Measurements from ENCODE around the gene USP5. TPM values are rescaled to one million over a fixed set of nuclear protein-coding genes. Genes with fewer than 3 reads are reported as not detected.

Gene USP5
- total RNA-seq, 1 donor, result 77.1 TPM

DNA sequence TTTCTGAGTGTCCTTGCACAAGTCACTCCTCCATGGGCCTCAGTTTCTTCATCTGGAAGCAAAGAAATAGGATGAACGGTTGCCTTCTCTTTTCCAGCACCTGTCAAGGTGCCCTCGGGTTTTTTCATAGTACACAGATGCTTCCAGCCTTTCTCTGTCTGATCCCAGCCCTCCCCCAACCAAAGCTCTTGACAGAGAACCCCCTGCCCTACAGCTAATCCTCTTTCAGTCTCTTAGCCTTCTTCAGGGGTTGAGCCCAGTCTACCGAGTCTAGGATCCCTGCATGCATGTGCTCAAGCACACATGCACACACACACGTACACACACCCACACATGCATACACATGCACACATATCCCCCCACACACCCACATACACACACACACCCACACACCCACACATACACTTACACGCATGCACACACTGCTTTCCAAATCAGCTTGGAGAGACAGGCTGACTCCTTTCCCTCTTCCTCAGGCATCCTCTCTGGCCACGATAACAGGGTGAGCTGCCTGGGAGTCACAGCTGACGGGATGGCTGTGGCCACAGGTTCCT lies 5.6 kb upstream of the USP5 start:
- no peak for DNase-seq (ENCODE audit: insufficient read length, low spot score, missing footprints)
- H2AFZ ChIP-seq (ENCODE audit: low read length), result no peak overlapping the region
- no peak for TF ChIP-seq CTCF (IDR thresholded peaks at IDR 0.05; ENCODE audit: extremely low read depth, low read depth, low read length)
- H3K27me3 ChIP-seq (ENCODE audit: insufficient read depth, low read length), result no peaks in the 10 kb centered on the region
- no peak overlapping the region for H3K27ac ChIP-seq (ENCODE audit: low read depth, low read length)
- no peaks in the 10 kb centered on the region for H3K9me3 ChIP-seq (ENCODE audit: low read depth, low read length)
- H4K20me1 ChIP-seq (ENCODE audit: insufficient read depth, low read length), result peaks cover 3% of the 10 kb centered on the region
- no peak overlapping the region for H3K4me3 ChIP-seq (ENCODE audit: insufficient read depth, low read length)
- no peak overlapping the region for H3K4me2 ChIP-seq (ENCODE audit: insufficient read depth, low read length)
- peaks cover 9% of the 10 kb centered on the region for H3K4me1 ChIP-seq (ENCODE audit: insufficient read depth, low read length)
- peaks cover 80% of the 10 kb centered on the region for H3K36me3 ChIP-seq (ENCODE audit: insufficient read depth, low read length)
- peaks cover 36% of the 10 kb centered on the region for H3K79me2 ChIP-seq (ENCODE audit: insufficient read depth, low read length)

- no peak overlapping the region for H3K4me2 ChIP-seq (ENCODE audit: insufficient read depth, low read length)
- no peak for TF ChIP-seq CTCF (IDR thresholded peaks at IDR 0.05; ENCODE audit: extremely low read depth, low read depth, low read length)
- peaks cover 69% of the 10 kb centered on the region for H3K36me3 ChIP-seq (ENCODE audit: insufficient read depth, low read length)
- peaks cover 36% of the 10 kb centered on the region for H3K79me2 ChIP-seq (ENCODE audit: insufficient read depth, low read length)
- no peaks in the 10 kb centered on the region for H3K9me3 ChIP-seq (ENCODE audit: low read depth, low read length)
- H3K27me3 ChIP-seq (ENCODE audit: insufficient read depth, low read length), result no peaks in the 10 kb centered on the region
- no peak overlapping the region for H3K4me3 ChIP-seq (ENCODE audit: insufficient read depth, low read length)
- H3K4me1 ChIP-seq (ENCODE audit: insufficient read depth, low read length), result peaks cover 11% of the 10 kb centered on the region
- no peak for DNase-seq (ENCODE audit: insufficient read length, low spot score, missing footprints)
- no peak overlapping the region for H2AFZ ChIP-seq (ENCODE audit: low read length)
- H4K20me1 ChIP-seq (ENCODE audit: insufficient read depth, low read length), result peaks cover 3% of the 10 kb centered on the region
- H3K27ac ChIP-seq (ENCODE audit: low read depth, low read length), result no peak overlapping the region
Measured at GRCh38 chr12:6847676-6848075, 4.3 kb upstream of the USP5 start.

GRCh38 chr12:6849427-6849826 lies 2.5 kb upstream of the USP5 start:
- Histone ChIP-seq H4K20me1 (ENCODE audit: insufficient read depth, low read length) (peaks cover 3% of the 10 kb centered on the region), H3K4me3 (ENCODE audit: insufficient read depth, low read length) (no peak overlapping the region), H2AFZ (ENCODE audit: low read length) (no peak overlapping the region), H3K36me3 (ENCODE audit: insufficient read depth, low read length) (peaks cover 56% of the 10 kb centered on the region), H3K4me2 (ENCODE audit: insufficient read depth, low read length) (peak overlapping the region; percentile 99), H3K27ac (ENCODE audit: low read depth, low read length) (no peak overlapping the region), H3K9me3 (ENCODE audit: low read depth, low read length) (no peaks in the 10 kb centered on the region), H3K4me1 (ENCODE audit: insufficient read depth, low read length) (peaks cover 26% of the 10 kb centered on the region), H3K27me3 (ENCODE audit: insufficient read depth, low read length) (no peaks in the 10 kb centered on the region), H3K79me2 (ENCODE audit: insufficient read depth, low read length) (peaks cover 46% of the 10 kb centered on the region)
- no peak for DNase-seq (ENCODE audit: insufficient read length, low spot score, missing footprints)
- TF ChIP-seq CTCF (IDR thresholded peaks at IDR 0.05; ENCODE audit: extremely low read depth, low read depth, low read length), result no peak

- peaks cover 3% of the 10 kb centered on the region for H4K20me1 ChIP-seq (ENCODE audit: insufficient read depth, low read length)
- DNase-seq (ENCODE audit: insufficient read length, low spot score, missing footprints), result peak; percentile 50
- no peak for TF ChIP-seq CTCF (IDR thresholded peaks at IDR 0.05; ENCODE audit: extremely low read depth, low read depth, low read length)
- peak overlapping the region; percentile 90 for H3K27ac ChIP-seq (ENCODE audit: low read depth, low read length)
- H3K27me3 ChIP-seq (ENCODE audit: insufficient read depth, low read length), result no peaks in the 10 kb centered on the region
- H2AFZ ChIP-seq (ENCODE audit: low read length), result no peak overlapping the region
- H3K9me3 ChIP-seq (ENCODE audit: low read depth, low read length), result no peaks in the 10 kb centered on the region
- peaks cover 52% of the 10 kb centered on the region for H3K36me3 ChIP-seq (ENCODE audit: insufficient read depth, low read length)
- H3K4me1 ChIP-seq (ENCODE audit: insufficient read depth, low read length), result peaks cover 26% of the 10 kb centered on the region
- peaks cover 52% of the 10 kb centered on the region for H3K79me2 ChIP-seq (ENCODE audit: insufficient read depth, low read length)
- H3K4me3 ChIP-seq (ENCODE audit: insufficient read depth, low read length), result peak overlapping the region; percentile 84
- H3K4me2 ChIP-seq (ENCODE audit: insufficient read depth, low read length), result peak overlapping the region; percentile 99
Measured at GRCh38 chr12:6849976-6850560, 1.9 kb upstream of the USP5 start.

Measured in osteoblast (primary cell).